HCT116 (cell line): ENCODE results near the gene SERTAD2. TPM values are rescaled to one million over a fixed set of nuclear protein-coding genes. Genes with fewer than 3 reads are reported as not detected.

ENCODE experiments used
- ATAC-seq: fragments of 200-7000 bp; cut with Tn5 transposase; 2 replicates; pipeline ENCODE4 v1.9.1; 2020; ENCODE audit warnings: mild to moderate bottlenecking, moderate library complexity
- BruUV-seq: library from RNA; stranded (reverse); fragments of 400-500 nt; replicated peaks from 2 replicates; lab custom pipeline; 2021; lab: Mats Ljungman, UMichigan
- CTCF ChIA-PET: fragments of 300-600 bp; sonication (Branson Sonifier 250); formaldehyde crosslinking; loops from one replicate; lab custom pipeline; 2021; ENCODE audit warnings: antibody characterized with exemption; lab: Charles Lee
- POLR2A ChIA-PET: fragments of 300-600, 350-600 bp; sonication (Branson Sonifier 250); formaldehyde crosslinking; loops from one replicate; lab custom pipeline; 2021; ENCODE audit warnings: antibody characterized with exemption; lab: Charles Lee
- RAD21 ChIA-PET, 2 experiments: fragments of 300-600 bp; sonication (Branson Sonifier 250); formaldehyde crosslinking; loops; one replicate each; lab custom pipeline; 2023; ENCODE audit warnings: low total read pairs in 2 of 2; ENCODE audit not compliant: uncharacterized antibody in 2 of 2, unreplicated experiment in 2 of 2, low non-redundant PET in 1 of 2; lab: Charles Lee
- DNase-seq: peaks from one replicate; pipeline ENCODE4 v3.0.0-alpha.2; 2010; ENCODE audit warnings: low read depth, low spot score
- H2AFZ ChIP-seq: fragments of 200-600 bp; shearing (Covaris generic), sonication (generic); 2 replicates; pipeline ENCODE4 v1.6.1; 2017; ENCODE audit warnings: low read depth, mixed run types, mixed read lengths, antibody characterized with exemption, low read length; ENCODE audit not compliant: poor library complexity, severe bottlenecking
- H3K27ac ChIP-seq: 2 replicates; pipeline ENCODE4 v1.5.1; 2012; ENCODE audit warnings: low read depth, low read length
- H3K27me3 ChIP-seq: fragments of 200-600 bp; sonication (generic); 2 replicates; pipeline ENCODE4 v1.6.1; 2016; ENCODE audit warnings: mixed run types, low read length, mixed read lengths; ENCODE audit not compliant: insufficient read depth
- H3K36me3 ChIP-seq, 2 experiments: fragments of 200-500 bp in 1 of 2; fragments of 200-600 bp in 1 of 2; sonication (Bioruptor generic) in 1 of 2; sonication (generic) in 1 of 2; 2 replicates each; pipeline versions ENCODE4 v1.5.1 to v1.6.1; 2014 to 2016; ENCODE audit warnings: low read length in 2 of 2, inconsistent platforms in 1 of 2, mixed read lengths in 1 of 2, mixed run types in 1 of 2; ENCODE audit not compliant: insufficient read depth in 2 of 2, control insufficient read depth in 1 of 2
- H3K4me1 ChIP-seq, 2 experiments: fragments of 200-600 bp in 1 of 2; sonication (generic) in 1 of 2; 2 replicates each; pipeline versions ENCODE4 v1.5.1 to v1.6.1; 2012 to 2017; ENCODE audit warnings: low read length in 2 of 2, inconsistent platforms in 1 of 2, mild to moderate bottlenecking in 1 of 2, mixed read lengths in 1 of 2, mixed run types in 1 of 2, moderate library complexity in 1 of 2; ENCODE audit not compliant: insufficient read depth in 2 of 2, control insufficient read depth in 1 of 2
- H3K4me2 ChIP-seq: fragments of 200-600 bp; sonication (generic); 2 replicates; pipeline ENCODE4 v1.6.1; 2017; ENCODE audit warnings: mixed run types, low read length, mixed read lengths
- H3K4me3 ChIP-seq, 2 experiments: fragments of 200-600 bp in 1 of 2; sonication (generic) in 1 of 2; replicated peaks in 1 of 2; 2 replicates each; pipeline ENCODE4 v1.5.1; 2011 to 2016; ENCODE audit warnings: low read length in 2 of 2, control low read depth in 1 of 2, low read depth in 1 of 2, mild to moderate bottlenecking in 1 of 2, mixed read lengths in 1 of 2, mixed run types in 1 of 2
- H3K79me2 ChIP-seq: fragments of 200-600 bp; sonication (generic); 2 replicates; pipeline ENCODE4 v1.6.1; 2017; ENCODE audit warnings: mild to moderate bottlenecking, mixed run types, low read length, moderate library complexity, mixed read lengths; ENCODE audit not compliant: insufficient read depth
- H3K9ac ChIP-seq: fragments of 200-600 bp; sonication (generic); 2 replicates; pipeline ENCODE4 v1.6.1; 2016; ENCODE audit warnings: low read length, mixed read lengths
- H3K9me2 ChIP-seq: fragments of 200-600 bp; sonication (generic), shearing (Covaris generic); 2 replicates; pipeline ENCODE4 v1.6.1; 2017; ENCODE audit warnings: mixed run types, mild to moderate bottlenecking, moderate library complexity; ENCODE audit not compliant: insufficient read depth
- H3K9me3 ChIP-seq, 2 experiments: fragments of 200-500 bp in 1 of 2; fragments of 200-600 bp in 1 of 2; sonication (Bioruptor generic) in 1 of 2; sonication (generic) in 1 of 2; 2 replicates each; pipeline ENCODE4 v1.6.1; 2014 to 2017; ENCODE audit warnings: low read length in 2 of 2, mixed read lengths in 2 of 2, inconsistent platforms in 1 of 2, low read depth in 1 of 2, mild to moderate bottlenecking in 1 of 2, mixed run types in 1 of 2, moderate library complexity in 1 of 2; ENCODE audit not compliant: control insufficient read depth in 1 of 2, insufficient read depth in 1 of 2
- H4K20me1 ChIP-seq: fragments of 200-600 bp; sonication (generic), shearing (Covaris generic); 2 replicates; pipeline ENCODE4 v1.6.1; 2017; ENCODE audit warnings: mixed run types, mild to moderate bottlenecking, moderate library complexity; ENCODE audit not compliant: insufficient read depth
- CBX3 ChIP-seq: IDR thresholded peaks from 2 replicates; pipeline ENCODE4 v1.6.1; 2012; ENCODE audit warnings: low read depth
- CEBPB ChIP-seq: IDR thresholded peaks from 2 replicates; pipeline ENCODE4 v1.6.1; 2012; ENCODE audit warnings: low read depth
- EZH2 ChIP-seq: fragments of 200-600 bp; sonication (generic); IDR thresholded peaks from 2 replicates; pipeline ENCODE4 v1.6.1; 2017; ENCODE audit warnings: antibody characterized with exemption, mixed run types
- EZH2phosphoT487 ChIP-seq: fragments of 200-600 bp; IDR thresholded peaks from 2 replicates; pipeline ENCODE4 v1.6.1; 2018; ENCODE audit warnings: antibody characterized with exemption, borderline replicate concordance
- JUND ChIP-seq: IDR thresholded peaks from 2 replicates; pipeline ENCODE4 v1.6.1; 2012
- POLR2A ChIP-seq: IDR thresholded peaks from 2 replicates; pipeline ENCODE4 v1.7.0; 2011; ENCODE audit warnings: borderline replicate concordance; ENCODE audit not compliant: insufficient read depth, insufficient read length; ENCODE audit errors: extremely low read depth
- SIN3A ChIP-seq: IDR thresholded peaks from 2 replicates; pipeline ENCODE4 v1.6.1; 2012; ENCODE audit warnings: low read depth
- SP1 ChIP-seq: IDR thresholded peaks from 2 replicates; pipeline ENCODE4 v1.6.1; 2012; ENCODE audit warnings: low read depth
- TCF7L2 ChIP-seq: IDR thresholded peaks from 2 replicates; pipeline ENCODE4 v1.7.0; 2011; ENCODE audit warnings: borderline replicate concordance, inconsistent platforms; ENCODE audit not compliant: insufficient read depth, insufficient read length; ENCODE audit errors: extremely low read depth
- YY1 ChIP-seq: IDR thresholded peaks from 2 replicates; pipeline ENCODE4 v1.6.1; 2011; ENCODE audit warnings: low read length, low read depth, moderate library complexity, mild to moderate bottlenecking; ENCODE audit not compliant: insufficient replicate concordance; ENCODE audit errors: extremely low read depth
- ZNF274 ChIP-seq: fragments of 200-500 bp; sonication (Bioruptor generic); IDR thresholded peaks from 2 replicates; pipeline ENCODE4 v1.6.1; 2014; ENCODE audit warnings: mild to moderate bottlenecking, low read depth, low read length, inconsistent platforms
- intact Hi-C: fragments of 100-400 bp; cut with micrococcal nuclease; formaldehyde crosslinking; loops from 2 replicates; pipeline ENCODE4 v1.10.0; 2022
- total RNA-seq: library from RNA; stranded (reverse); gene quantifications from one replicate; pipeline ENCODE4 v1.2.1, GENCODE V29; 2021; ENCODE audit not compliant: unreplicated experiment
- TF ChIP-seq, protein P1 (sequence below): IDR thresholded peaks from 2 replicates; pipeline ENCODE4 v1.6.1; 2012
- TF ChIP-seq, protein P2 (sequence below): IDR thresholded peaks from 2 replicates; pipeline ENCODE4 v1.6.1; 2012; ENCODE audit warnings: low read depth
- TF ChIP-seq, protein P3 (sequence below): IDR thresholded peaks from 2 replicates; pipeline ENCODE4 v1.6.1; 2012

Gene SERTAD2
- total RNA-seq, 1 experiment from 2014 or later = 80.1 TPM

DNA sequence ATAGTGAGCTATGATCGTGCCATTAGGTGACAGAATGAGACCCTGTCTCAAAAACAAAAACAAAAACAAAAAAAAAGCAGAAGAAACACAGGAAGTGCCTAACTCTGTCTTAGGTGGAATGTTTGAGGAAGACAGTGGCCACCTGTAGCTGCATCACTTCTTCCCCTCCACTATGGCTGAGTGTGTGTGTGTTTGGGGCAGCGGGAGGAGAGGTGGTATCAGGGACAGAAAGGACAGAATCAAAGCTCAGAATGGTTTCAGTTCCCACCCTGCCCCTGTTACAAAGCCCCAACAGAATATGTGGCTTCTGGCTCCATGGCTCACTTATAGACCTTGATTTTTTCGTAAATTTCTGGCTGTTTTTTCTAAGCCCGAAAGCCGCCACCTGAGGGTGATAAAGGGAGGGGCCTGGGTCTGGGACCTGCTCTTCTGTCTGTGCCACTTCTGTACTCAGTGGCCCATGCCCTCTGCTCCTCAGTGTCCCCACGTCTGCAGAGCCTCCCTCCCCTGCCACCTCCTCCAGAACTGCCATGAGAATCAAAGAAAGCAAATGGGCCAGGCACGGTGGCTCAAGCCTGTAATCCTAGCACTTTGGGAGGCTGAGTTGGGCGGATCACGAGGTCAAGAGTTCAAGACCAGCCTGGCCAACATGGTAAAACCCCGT, 27.4 kb downstream of the SERTAD2 start:
- intact Hi-C loops = no loop called here
- BruUV-seq = no TSS peak
- peaks cover 0 to 9% of the 10 kb centered on the region in 2 experiments; a peak in 1 of 4 replicates for H3K36me3 ChIP-seq
- H3K4me2 ChIP-seq = no peak overlapping the region
- no peak overlapping the region for H3K27ac ChIP-seq
- ATAC-seq (no peak), DNase-seq (no peak)
- no peaks in the 10 kb centered on the region for H3K9me3 ChIP-seq
- H3K9ac ChIP-seq = no peak overlapping the region
- H4K20me1 ChIP-seq = no peaks in the 10 kb centered on the region
- H3K4me1 ChIP-seq = no peaks in the 10 kb centered on the region
- H3K9me2 ChIP-seq = no peaks in the 10 kb centered on the region
- peaks cover 4% of the 10 kb centered on the region; the same call in 1 of the 2 replicates for H3K79me2 ChIP-seq
- ChIA-PET POLR2A (no interaction called here), RAD21 (no interaction called here), CTCF (no interaction called here)
- H2AFZ ChIP-seq = no peak overlapping the region
- no peak for TF ChIP-seq EZH2phosphoT487
- TF ChIP-seq JUND = no peak
- TF ChIP-seq CEBPB = no peak
- TF ChIP-seq, protein P1, sequence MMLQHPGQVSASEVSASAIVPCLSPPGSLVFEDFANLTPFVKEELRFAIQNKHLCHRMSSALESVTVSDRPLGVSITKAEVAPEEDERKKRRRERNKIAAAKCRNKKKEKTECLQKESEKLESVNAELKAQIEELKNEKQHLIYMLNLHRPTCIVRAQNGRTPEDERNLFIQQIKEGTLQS = no peak
- TF ChIP-seq EZH2 = no peak
- no peak for TF ChIP-seq ZNF274
- no peak for TF ChIP-seq POLR2A
- no peak for TF ChIP-seq SIN3A
- TF ChIP-seq, protein P2, sequence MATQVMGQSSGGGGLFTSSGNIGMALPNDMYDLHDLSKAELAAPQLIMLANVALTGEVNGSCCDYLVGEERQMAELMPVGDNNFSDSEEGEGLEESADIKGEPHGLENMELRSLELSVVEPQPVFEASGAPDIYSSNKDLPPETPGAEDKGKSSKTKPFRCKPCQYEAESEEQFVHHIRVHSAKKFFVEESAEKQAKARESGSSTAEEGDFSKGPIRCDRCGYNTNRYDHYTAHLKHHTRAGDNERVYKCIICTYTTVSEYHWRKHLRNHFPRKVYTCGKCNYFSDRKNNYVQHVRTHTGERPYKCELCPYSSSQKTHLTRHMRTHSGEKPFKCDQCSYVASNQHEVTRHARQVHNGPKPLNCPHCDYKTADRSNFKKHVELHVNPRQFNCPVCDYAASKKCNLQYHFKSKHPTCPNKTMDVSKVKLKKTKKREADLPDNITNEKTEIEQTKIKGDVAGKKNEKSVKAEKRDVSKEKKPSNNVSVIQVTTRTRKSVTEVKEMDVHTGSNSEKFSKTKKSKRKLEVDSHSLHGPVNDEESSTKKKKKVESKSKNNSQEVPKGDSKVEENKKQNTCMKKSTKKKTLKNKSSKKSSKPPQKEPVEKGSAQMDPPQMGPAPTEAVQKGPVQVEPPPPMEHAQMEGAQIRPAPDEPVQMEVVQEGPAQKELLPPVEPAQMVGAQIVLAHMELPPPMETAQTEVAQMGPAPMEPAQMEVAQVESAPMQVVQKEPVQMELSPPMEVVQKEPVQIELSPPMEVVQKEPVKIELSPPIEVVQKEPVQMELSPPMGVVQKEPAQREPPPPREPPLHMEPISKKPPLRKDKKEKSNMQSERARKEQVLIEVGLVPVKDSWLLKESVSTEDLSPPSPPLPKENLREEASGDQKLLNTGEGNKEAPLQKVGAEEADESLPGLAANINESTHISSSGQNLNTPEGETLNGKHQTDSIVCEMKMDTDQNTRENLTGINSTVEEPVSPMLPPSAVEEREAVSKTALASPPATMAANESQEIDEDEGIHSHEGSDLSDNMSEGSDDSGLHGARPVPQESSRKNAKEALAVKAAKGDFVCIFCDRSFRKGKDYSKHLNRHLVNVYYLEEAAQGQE = no peak
- TF ChIP-seq TCF7L2 = no peak
- no peak for TF ChIP-seq SP1
- TF ChIP-seq CBX3 = no peak
- TF ChIP-seq YY1 = no peak
- TF ChIP-seq, protein P3, sequence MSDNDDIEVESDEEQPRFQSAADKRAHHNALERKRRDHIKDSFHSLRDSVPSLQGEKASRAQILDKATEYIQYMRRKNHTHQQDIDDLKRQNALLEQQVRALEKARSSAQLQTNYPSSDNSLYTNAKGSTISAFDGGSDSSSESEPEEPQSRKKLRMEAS = no peak
- H3K4me3 ChIP-seq = no peak overlapping the region
- no peaks in the 10 kb centered on the region for H3K27me3 ChIP-seq
